GM12891 (cell line): ENCODE data around the gene NAA80.

ENCODE experiments used
- POLR2A ChIP-seq: IDR thresholded peaks from 2 replicates; pipeline ENCODE4 v1.6.1; 2011; ENCODE audit warnings: low read depth, low read length, control low read depth
- TAF1 ChIP-seq: IDR thresholded peaks from 2 replicates; pipeline ENCODE4 v1.6.1; 2011; ENCODE audit warnings: low read depth, low read length, control low read depth

DNA sequence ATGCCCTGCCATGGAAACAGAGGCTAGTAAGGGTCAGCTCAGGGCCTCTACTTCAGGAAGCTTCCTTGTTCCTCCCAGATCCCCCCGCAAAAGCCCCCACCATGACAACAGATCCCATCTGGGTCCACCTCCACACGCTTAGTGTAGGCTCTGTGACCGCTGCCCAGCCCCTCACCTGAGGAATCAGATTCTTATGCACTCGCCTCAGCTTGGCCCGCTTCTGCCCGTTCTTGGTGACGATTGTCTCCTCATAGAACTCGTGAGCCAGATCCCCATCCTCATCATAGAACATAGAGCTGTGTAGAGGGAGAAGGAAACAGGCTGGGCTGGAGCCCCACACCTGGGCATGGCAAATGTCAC is 27.0 kb upstream of the NAA80 start:
- TF ChIP-seq TAF1: no peak
- no peak for TF ChIP-seq POLR2A
